GM19463 (cell line): ENCODE measurements around the gene JARID2.

Experiments
- ATAC-seq: cut with Tn5 transposase; IDR thresholded peaks from one replicate; pipeline ENCODE4 v1.9.1; 2021; ENCODE audit warnings: mild to moderate bottlenecking, moderate library complexity; ENCODE audit not compliant: unreplicated experiment

Gene JARID2

GRCh38 chr6:15553031-15553430 is 307.2 kb downstream of the JARID2 start:
- no peak for ATAC-seq

- no peak for ATAC-seq
Observed at GRCh38 chr6:15553736-15554294, 307.9 kb downstream of the JARID2 start.

- no peak for ATAC-seq
Observed at GRCh38 chr6:15554728-15555100, 308.8 kb downstream of the JARID2 start.

- no peak for ATAC-seq
Observed at GRCh38 chr6:15555101-15556038, 309.5 kb downstream of the JARID2 start.

GRCh38 chr6:15556711-15557110 is 310.8 kb downstream of the JARID2 start:
- ATAC-seq, result no peak

GRCh38 chr6:15557174-15557573 is 311.3 kb downstream of the JARID2 start:
- ATAC-seq, result no peak

GRCh38 chr6:15560713-15561112 is 314.8 kb downstream of the JARID2 start:
- no peak for ATAC-seq

GRCh38 chr6:15561447-15562199 is 315.8 kb downstream of the JARID2 start:
- no peak for ATAC-seq

GRCh38 chr6:15562977-15563376 is 317.1 kb downstream of the JARID2 start:
- ATAC-seq, result no peak

- no peak for ATAC-seq
Observed at GRCh38 chr6:15569035-15569995, 323.4 kb downstream of the JARID2 start.

GRCh38 chr6:15570171-15570570 is 324.3 kb downstream of the JARID2 start:
- no peak for ATAC-seq
